ENCODE results near the gene NUP50.

NUP50 gene

DNA sequence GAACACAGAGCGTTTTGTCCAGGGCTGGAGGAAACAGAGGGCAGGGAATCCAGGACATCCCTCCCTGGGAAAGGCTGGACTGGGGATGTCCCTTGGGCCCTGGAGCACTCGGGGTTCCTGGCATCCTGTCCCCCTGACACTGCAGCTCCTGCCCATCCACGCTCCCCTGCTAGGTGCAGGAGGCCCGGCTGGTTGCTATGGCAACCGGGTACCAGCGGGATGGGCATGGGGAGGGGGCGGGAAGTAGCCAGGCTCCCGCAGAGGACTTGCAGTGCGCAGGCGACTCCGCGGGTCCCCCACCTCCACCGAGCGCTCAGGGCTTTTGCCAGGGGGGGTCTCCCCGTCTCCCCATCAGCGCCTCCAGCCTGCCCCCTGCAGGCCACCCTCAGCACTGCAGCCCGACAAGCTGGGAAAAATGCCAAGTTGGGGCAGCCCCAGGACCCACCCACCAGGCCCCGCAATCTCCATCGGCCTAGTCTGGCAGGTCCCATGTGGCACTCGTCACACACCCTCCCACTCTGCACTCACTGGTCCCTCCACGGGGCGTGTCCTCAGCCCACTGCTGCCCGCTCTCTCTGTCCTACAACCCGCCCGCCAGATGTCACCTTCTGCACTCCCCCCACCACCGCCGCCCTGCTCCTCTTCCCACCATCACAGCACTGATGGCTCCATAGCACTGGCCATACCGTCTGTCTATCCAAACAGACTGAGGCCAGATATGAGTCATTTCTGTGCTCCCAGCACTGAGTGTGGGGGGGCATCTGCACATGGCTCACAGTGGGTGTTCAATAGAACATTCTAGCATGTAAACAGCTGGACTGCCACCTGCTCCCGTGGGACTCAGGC lies 45.5 kb downstream of the NUP50 start:
- DNase-seq (ENCODE audit: low spot score), result peak; percentile 73

DNA sequence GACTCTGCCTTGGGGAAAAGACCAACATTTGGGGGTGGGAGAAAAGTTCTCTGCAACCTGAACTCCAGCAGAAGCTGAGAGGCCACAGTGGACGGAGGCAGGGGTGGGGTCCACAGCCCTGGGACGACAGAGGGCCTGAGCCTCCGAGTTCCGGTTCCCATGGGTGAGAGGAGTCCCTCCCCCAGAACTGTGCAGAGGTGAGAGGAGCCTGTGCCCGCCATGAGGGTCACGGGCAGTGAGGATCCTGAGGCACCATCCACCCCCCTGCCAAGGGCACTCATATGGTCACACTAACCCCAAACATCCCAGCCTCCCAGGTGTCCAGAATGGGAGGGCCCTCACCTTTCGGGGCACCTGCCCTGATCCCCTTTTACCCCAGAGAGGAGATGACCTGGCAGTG lies 46.4 kb downstream of the NUP50 start:
- no peak for DNase-seq (ENCODE audit: low spot score)

GRCh38 chr22:45210577-45210976 lies 46.9 kb downstream of the NUP50 start:
- DNase-seq (ENCODE audit: low spot score), result no peak

GRCh38 chr22:45210991-45211390 lies 47.3 kb downstream of the NUP50 start:
- DNase-seq (ENCODE audit: low spot score), result no peak

- DNase-seq (ENCODE audit: low spot score), result no peak
These were observed 47.7 kb downstream of the NUP50 start for GRCh38 chr22:45211435-45211834.

DNA sequence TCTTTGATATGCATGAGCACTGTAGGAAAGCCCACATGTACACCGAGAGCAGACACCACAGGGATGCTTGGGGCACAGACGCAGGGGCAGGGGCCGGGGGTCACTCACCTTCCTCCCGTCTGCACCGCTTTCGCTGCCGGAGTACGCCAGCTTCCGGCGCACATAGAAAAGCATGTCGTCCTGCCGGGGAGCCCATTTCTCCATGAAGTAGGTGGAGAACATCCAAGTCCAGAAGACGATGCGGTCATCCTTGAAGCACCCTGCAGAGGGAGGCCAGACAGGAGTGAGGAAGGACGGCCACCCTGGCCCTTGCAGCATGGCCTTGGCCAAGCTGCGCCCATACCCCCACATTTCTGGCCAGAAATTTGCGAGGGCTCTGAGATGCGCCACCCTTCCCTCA lies 48.1 kb downstream of the NUP50 start:
- DNase-seq (ENCODE audit: low spot score), result peak; percentile 38

- DNase-seq (ENCODE audit: low spot score), result peak; percentile 87
These were observed 48.6 kb downstream of the NUP50 start for GRCh38 chr22:45212306-45212709.

DNA sequence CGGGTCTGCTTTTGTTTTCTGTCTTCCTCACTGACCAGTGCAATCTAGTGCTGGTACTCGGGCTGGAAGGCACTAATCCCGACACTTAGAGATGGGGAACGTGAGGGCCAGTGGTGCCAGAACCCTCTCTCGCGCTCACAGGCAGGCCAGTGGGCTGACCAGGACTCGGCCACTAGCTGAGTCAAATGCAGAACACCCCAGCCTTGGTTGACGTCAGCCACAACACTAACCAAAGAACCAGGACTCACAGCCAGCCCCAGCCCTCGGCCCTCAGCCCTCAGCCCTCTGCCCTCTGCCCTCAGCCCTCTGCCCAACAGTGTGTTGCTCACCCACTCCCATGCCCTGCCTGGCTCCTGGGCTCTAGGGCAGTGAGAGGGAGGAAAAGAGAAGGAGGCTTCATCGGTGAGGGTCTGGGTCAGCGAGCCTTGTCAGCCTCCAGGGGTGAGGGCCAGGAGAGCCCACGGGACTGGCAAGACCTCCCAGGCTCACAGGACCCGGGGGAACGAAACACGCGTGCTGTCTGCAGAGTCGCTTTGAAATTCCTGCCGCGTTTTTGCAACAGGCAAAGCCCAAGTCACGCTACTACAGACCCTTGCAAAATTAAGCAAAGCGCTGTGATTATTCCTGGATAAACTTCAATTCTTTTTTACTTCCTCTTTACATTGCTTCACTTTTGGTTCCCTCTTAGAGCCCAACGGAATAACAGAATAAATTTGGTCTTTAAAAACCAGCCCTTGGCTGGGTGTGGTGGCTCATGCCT lies 49.4 kb downstream of the NUP50 start:
- DNase-seq (ENCODE audit: low spot score), result peak; percentile 66

- peak; percentile 52 for DNase-seq (ENCODE audit: low spot score)
These were observed 52.6 kb downstream of the NUP50 start for GRCh38 chr22:45216133-45217003.

GRCh38 chr22:45217345-45217744 lies 53.6 kb downstream of the NUP50 start:
- DNase-seq (ENCODE audit: low spot score), result no peak

DNA sequence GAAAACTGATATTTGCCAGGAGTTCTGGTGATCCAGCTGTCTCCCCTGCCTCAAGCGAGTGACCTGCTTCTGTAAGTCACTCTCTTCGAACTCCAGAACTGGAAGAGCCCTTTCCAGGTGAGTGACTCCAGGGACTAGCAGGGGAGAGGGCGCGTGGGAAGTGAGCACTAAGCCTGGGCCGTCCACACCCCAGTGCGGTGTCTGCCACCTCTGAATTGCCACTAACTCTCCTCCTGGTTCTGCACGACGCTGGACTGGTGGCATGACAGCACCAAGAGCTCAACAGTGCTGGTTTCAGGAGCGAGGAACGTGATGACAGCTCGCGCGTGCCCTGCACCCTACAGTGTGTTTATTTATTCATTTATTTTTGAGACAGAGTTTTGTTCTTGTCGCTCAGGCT lies 54.1 kb downstream of the NUP50 start:
- DNase-seq (ENCODE audit: low spot score), result no peak

DNA sequence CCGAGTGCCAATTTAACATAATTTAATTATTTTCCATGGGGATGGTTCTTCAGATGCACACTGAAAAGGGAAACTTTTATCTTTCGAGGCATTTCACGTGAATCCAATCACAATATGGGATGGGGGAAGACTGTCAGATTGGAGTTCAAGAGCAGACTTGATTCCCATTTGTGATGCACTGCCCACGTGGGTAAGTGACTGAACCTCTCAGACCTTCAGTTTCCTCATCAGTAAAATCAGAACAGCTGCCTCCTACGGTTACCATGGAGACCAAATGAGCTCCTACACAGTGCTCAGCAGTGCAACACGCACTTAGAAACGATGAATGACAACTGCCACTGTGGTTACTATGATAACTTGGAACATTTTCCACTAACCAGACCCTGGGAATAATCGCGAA lies 55.3 kb downstream of the NUP50 start:
- DNase-seq (ENCODE audit: low spot score), result no peak

- no peak for DNase-seq (ENCODE audit: low spot score)
These were observed 57.5 kb downstream of the NUP50 start for GRCh38 chr22:45221201-45221600.

DNA sequence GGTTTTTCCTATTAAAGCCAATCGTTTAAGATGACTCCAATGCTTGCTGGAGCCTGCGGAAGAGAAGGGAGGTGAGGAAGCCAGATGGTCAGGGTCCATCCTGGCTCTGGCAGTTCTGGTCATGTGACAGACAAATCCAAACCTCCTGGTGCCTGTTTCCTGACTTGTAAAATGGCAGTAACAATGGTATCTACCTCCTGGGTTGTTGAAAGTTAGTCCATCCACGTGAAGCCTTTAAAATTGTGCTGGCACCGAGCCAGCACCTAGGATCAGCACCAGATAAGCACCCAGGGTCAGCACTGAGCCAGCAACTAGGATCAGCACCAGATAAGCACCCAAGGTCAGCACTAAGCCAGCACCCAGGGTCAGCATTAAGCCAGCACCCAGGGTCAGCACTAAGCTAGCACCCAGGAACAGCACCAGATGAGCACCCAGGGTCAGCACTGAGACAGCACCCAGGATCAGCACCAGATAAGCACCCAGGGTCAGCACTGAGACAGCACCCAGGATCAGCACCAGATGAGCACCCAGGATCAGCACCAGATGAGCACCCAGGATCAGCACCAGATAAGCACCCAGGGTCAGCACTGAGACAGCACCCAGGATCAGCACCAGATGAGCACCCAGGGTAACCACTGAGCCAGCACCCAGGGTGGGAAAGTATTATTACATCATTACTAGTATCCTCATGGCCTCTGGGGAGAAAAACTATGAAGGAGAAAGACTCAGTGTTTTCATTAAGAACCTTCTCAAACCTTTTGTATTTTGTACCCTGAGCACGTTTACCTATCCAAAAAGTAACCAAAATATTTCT lies 59.8 kb downstream of the NUP50 start:
- no peak for DNase-seq (ENCODE audit: low spot score)

DNA sequence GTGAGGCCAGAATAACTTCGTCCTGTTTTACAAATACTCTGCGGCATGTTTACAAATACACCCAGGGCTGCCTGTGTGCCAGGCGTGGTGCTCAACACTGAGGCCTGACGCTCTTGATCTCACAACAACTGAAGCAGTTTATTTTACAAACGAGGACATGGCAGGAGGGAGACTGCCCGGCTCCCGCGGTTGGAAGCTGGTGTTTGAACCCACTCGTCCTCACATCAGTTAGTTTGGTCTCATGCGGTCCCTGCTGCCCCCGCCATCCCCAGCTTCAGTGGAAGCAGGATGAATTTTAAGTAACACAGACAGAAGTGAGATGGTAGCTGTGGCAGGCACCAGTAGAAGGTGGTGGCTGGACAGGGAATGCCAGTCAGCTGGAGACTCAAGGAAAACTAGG lies 60.6 kb downstream of the NUP50 start:
- DNase-seq (ENCODE audit: low spot score), result no peak

- DNase-seq (ENCODE audit: low spot score), result no peak
These were observed 61.4 kb downstream of the NUP50 start for GRCh38 chr22:45224988-45225731.

GRCh38 chr22:45225732-45226502 lies 62.2 kb downstream of the NUP50 start:
- DNase-seq (ENCODE audit: low spot score), result no peak

DNA sequence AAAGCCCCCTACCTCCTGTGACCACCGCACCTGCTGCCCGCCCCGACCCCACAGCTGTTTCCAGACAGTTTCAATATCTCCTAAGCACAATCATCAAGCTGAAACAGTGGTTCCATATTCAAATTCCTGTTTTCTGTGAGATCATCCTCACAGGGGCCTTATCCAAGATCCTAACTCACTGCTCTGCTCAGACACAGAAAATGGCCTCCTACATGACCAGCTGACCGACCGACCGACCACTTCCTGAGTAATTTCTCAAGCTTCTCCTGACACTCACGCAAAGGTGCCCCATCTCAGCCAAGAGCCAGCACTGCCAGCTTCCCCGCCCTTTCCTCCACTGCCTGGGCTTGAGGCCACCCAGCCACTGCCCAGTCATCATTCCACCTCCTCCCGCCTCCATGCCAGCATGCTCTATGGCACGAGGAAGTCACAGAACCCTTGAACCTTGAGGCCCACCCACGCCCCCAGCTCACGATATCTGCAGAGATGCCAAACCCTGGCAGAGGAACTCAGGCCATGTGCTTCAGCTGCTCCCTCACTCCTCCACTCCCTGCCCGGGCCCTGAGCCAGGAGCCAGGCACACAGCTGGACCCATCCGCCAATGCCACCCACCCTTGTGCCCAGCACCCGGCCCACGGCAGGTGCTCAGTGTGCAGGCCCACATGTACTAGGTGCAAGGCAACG lies 62.9 kb downstream of the NUP50 start:
- peak; percentile 33 for DNase-seq (ENCODE audit: low spot score)

GRCh38 chr22:45227645-45228400 lies 64.1 kb downstream of the NUP50 start:
- DNase-seq (ENCODE audit: low spot score), result no peak

All from AG08396 (cell line).